ENCODE results near the gene ENTPD8. TPM values are rescaled to one million over a fixed set of nuclear protein-coding genes. Genes with fewer than 3 reads are reported as not detected.

Gene ENTPD8
- total and polyA plus RNA-seq, 2 donors (not counting 3 experiments of a cell fraction or from before 2014, with no cell fraction given) = 0.44 to 0.51 TPM

DNA sequence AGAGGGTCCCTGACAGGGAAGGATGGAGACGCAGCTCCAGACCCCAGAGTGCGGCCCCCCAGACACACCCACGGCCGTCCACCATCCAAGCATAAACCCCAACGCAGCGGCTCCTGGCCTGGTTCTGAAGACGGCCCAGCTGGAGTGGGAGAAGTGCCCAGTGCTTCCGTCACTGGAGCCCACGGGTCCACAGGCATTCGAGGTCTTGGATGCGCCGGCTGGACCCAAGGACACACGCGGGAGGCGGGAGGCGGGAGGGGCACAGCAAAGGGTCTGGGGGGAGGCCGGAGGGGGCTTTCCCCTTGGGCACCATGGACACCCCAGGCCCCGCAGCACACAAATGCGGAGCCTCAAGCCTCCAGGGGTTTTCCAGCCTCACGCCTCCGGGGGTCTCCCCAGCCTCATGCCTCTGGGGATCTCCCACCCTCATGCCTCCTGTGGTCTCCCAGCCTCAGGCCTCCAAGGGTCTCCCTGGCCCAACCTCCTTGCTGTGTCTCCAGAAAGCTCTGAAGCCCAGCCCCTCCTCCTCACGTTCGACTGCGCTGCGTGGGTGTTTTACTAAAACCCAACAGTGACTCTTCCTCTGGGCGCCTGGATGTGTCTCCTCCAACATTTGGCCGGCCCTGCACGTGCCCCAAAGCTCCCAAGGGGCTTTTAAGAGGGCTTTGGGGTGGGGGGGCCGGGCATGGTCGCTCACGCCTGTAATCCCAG lies 33.4 kb downstream of the ENTPD8 start:
- no peaks in the 10 kb centered on the region for H3K36me3 ChIP-seq (ENCODE audit: control insufficient read depth in 2 of 2, extremely low read depth in 1 of 2, insufficient read depth in 2 of 2, low read length in 2 of 2)
- H3K4me1 ChIP-seq (ENCODE audit: control insufficient read depth, extremely low read depth, insufficient read depth, low read length) = peaks cover 31% of the 10 kb centered on the region
- ChIA-PET POLR2A (no interaction called here), CTCF (interaction anchor here (1.1 to 4.6 kb wide), 5 partner anchors 15 to 121 kb away, joined by 3 to 36 read pairs (median 5); partner anchors contain the start of genes EXD3, NOXA1 and NRARP)
- no peaks in the 10 kb centered on the region for H3K9me1 ChIP-seq (replicated peaks; ENCODE audit: control insufficient read depth, extremely low read depth, insufficient read depth, low read length)
- no peak overlapping the region for H3K4me3 ChIP-seq (replicated peaks in 1 of 3; ENCODE audit: insufficient read depth in 1 of 3, low read depth in 1 of 3, low read length in 3 of 3)
- dilution Hi-C loops (cut with MboI; ENCODE audit: extremely low pct_ligation_motif_present, low sequenced_read_pairs) (no loop called here), intact Hi-C loops (cut with micrococcal nuclease) (loop anchor here (1.0 to 2.0 kb wide), 4 partner anchors 38 to 111 kb away; partner anchors contain the start of gene NRARP)
- BruUV-seq (replicated peaks) = no TSS peak
- peak overlapping the region; percentile 20 for H3K9ac ChIP-seq (replicated peaks; ENCODE audit: extremely low read depth, insufficient read depth, low read length)
- H3K4me2 ChIP-seq (ENCODE audit: insufficient read depth, low read length) = no peak overlapping the region
- H3K79me2 ChIP-seq (ENCODE audit: control insufficient read depth, insufficient read depth, low read length) = peaks cover 4% of the 10 kb centered on the region
- H3K27me3 ChIP-seq (ENCODE audit: control insufficient read depth in 2 of 2, insufficient read depth in 2 of 2, low read length in 2 of 2) = no peaks in the 10 kb centered on the region
- DNase-seq (ENCODE audit: low read depth, low spot score) (no peak), FAIRE-seq (no peak)
- no peaks in the 10 kb centered on the region for H3K9me3 ChIP-seq (replicated peaks; ENCODE audit: control insufficient read depth, insufficient read depth, low read length)
- H4K20me1 ChIP-seq (replicated peaks; ENCODE audit: control insufficient read depth, extremely low read depth, insufficient read depth, low read length) = no peaks in the 10 kb centered on the region
- no peak overlapping the region for H2AFZ ChIP-seq (ENCODE audit: low read depth, low read length)
- no peak for TF ChIP-seq POLR2A (IDR thresholded peaks at IDR 0.05; ENCODE audit: low read depth, low read length)
- TF ChIP-seq CTCF (IDR thresholded peaks at IDR 0.05; ENCODE audit: extremely low read depth in 1 of 2, insufficient read depth in 1 of 2, low read depth in 1 of 2, low read length in 2 of 2) = no peak
- no peak for TF ChIP-seq GATA2 (IDR thresholded peaks at IDR 0.05; ENCODE audit: insufficient read depth, insufficient read length, low read depth, low read length)
- no peak for TF ChIP-seq MAX (IDR thresholded peaks at IDR 0.05; ENCODE audit: insufficient read depth, insufficient read length)
- no peak for TF ChIP-seq MYC (IDR thresholded peaks at IDR 0.05; ENCODE audit: low read depth, low read length)
- TF ChIP-seq JUN (IDR thresholded peaks at IDR 0.05; ENCODE audit: borderline replicate concordance, insufficient read depth, insufficient read length, low read depth) = no peak
- TF ChIP-seq POLR2AphosphoS5 (IDR thresholded peaks at IDR 0.05; ENCODE audit: insufficient read depth, low read depth, low read length) = no peak
- no peak for TF ChIP-seq FOS (IDR thresholded peaks at IDR 0.05; ENCODE audit: borderline replicate concordance, insufficient read depth, low read length)
- no peak for TF ChIP-seq EZH2 (IDR thresholded peaks at IDR 0.05; ENCODE audit: borderline replicate concordance, low read depth, low read length, severe bottlenecking)
- no peak overlapping the region for H3K27ac ChIP-seq (ENCODE audit: insufficient read depth, low read depth, low read length)

Data from endothelial cell of umbilical vein (primary cell).